Lower leg skin (tissue), 4 donors: ENCODE results near the gene LZTFL1. TPM values are rescaled to one million over a fixed set of nuclear protein-coding genes. Genes with fewer than 3 reads are reported as not detected.

Experiments used
- DNase-seq, 2 donors: peaks; one replicate each; pipeline ENCODE4 v3.0.0-alpha.2; 2019; ENCODE audit warnings: low spot score in 2 of 2
- H3K4me3 ChIP-seq: fragments of 200-600 bp; sonication (generic); 2 replicates; pipeline ENCODE4 v1.5.1; 2017; ENCODE audit warnings: mild to moderate bottlenecking, low read depth; ENCODE audit not compliant: poor library complexity, severe bottlenecking
- POLR2A ChIP-seq, 2 donors: fragments of 450-650 bp; IDR thresholded peaks; one replicate each; pipeline ENCODE4 v1.6.1; 2016 to 2017; ENCODE audit warnings: antibody characterized with exemption in 2 of 2, mild to moderate bottlenecking in 1 of 2, moderate library complexity in 1 of 2
- WGBS, 2 donors: methylation state at CpG; one replicate each; pipeline ENCODE4 v1.1.5; 2018; 5-methylcytosine and 5-hydroxymethylcytosine counted together
- intact Hi-C: fragments of 100-400 bp; cut with DNase I; formaldehyde crosslinking; loops from one replicate; pipeline ENCODE4 v1.15.0; 2023; ENCODE audit warnings: low total_unique reads
- total RNA-seq, 4 donors: library from RNA; depleted of rRNA; stranded (reverse); fragments of >200 nt; gene quantifications; one replicate each; pipeline ENCODE4 v1.1.0, GENCODE V29; 2016
- TF ChIP-seq, protein P1 (sequence below), 3 donors: fragments of 450-650 bp; IDR thresholded peaks; one replicate each; pipeline ENCODE4 v1.5.1; 2016; ENCODE audit warnings: antibody characterized with exemption in 3 of 3, mild to moderate bottlenecking in 3 of 3, moderate library complexity in 2 of 3

Gene LZTFL1
- total RNA-seq, 4 donors from 2014 or later, result 15.2 to 24.1 (median 18.5) TPM

DNA sequence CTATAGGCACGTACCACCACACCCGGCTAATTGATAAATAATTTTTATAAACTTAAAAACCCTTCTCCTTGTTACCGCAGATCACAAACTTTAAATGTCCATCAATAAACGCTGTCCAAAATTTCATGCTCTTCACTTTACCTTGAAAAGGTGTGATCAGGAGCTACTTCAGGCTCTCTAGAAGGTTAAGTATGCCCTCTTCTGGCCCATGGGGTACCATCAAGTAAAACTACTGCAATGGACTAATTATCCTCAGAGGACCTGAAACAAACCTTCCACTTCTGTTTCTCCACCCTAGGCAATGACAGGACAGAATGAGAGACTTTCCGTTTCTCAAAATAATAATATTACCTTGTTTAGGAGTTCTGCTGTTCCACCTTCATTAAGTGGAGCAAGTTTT lies 9.2 kb downstream of the LZTFL1 start:
- no peak overlapping the region for H3K4me3 ChIP-seq
- intact Hi-C loops, result no loop called here
- TF ChIP-seq, protein P1, sequence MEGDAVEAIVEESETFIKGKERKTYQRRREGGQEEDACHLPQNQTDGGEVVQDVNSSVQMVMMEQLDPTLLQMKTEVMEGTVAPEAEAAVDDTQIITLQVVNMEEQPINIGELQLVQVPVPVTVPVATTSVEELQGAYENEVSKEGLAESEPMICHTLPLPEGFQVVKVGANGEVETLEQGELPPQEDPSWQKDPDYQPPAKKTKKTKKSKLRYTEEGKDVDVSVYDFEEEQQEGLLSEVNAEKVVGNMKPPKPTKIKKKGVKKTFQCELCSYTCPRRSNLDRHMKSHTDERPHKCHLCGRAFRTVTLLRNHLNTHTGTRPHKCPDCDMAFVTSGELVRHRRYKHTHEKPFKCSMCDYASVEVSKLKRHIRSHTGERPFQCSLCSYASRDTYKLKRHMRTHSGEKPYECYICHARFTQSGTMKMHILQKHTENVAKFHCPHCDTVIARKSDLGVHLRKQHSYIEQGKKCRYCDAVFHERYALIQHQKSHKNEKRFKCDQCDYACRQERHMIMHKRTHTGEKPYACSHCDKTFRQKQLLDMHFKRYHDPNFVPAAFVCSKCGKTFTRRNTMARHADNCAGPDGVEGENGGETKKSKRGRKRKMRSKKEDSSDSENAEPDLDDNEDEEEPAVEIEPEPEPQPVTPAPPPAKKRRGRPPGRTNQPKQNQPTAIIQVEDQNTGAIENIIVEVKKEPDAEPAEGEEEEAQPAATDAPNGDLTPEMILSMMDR (IDR thresholded peaks at IDR 0.05), result no peak
- TF ChIP-seq POLR2A (IDR thresholded peaks at IDR 0.05), result no peak
- no peak for DNase-seq
- 90 to 94% methylated on average over 5 of the region's 5 CpGs for WGBS, 2 donors

DNA sequence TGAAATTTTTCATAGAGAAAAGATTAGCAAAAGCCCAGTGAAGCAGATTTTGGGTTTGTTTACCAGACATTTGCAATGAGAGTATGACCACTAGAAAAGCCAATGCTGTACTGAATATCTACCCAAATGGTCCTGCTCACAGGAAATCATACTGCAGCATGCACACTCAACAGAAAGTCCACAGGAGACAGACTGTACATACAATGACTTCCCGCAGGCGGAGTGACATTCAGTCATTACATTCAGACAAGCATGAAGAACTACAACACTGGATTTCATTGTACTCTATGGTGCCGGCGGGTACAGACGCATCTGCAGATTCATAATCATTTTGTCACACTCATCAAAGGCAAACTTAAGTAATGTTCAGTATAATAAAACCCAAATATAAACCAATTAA lies 11.8 kb downstream of the LZTFL1 start:
- DNase-seq, result no peak
- intact Hi-C loops, result no loop called here
- WGBS, 2 donors, result 73 to 95% methylated on average over 5 of the region's 5 CpGs
- TF ChIP-seq, protein P1 (IDR thresholded peaks at IDR 0.05), result no peak
- no peak for TF ChIP-seq POLR2A (IDR thresholded peaks at IDR 0.05)
- no peak overlapping the region for H3K4me3 ChIP-seq

DNA sequence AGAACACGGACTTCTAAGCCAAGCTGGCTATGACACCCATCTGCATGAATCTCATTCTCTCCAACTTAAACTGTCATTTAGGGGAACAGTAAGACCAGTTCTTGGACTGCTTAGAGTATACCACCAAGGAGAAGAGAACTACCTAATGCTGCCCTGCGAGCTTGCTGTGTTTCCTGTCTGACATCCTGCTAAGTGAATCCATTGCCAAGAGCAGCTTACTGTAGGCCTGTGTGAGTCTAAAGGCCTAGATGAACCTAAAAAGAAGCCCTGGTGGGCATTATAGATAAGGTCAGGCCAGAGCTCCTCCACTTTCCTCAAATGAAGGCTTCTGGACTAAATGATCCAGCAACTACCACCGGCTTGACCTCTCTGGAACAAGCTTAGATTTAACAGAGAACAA lies 15.0 kb downstream of the LZTFL1 start:
- intact Hi-C loops, result no loop called here
- no peak overlapping the region for H3K4me3 ChIP-seq
- TF ChIP-seq, protein P1 (IDR thresholded peaks at IDR 0.05), result no peak
- TF ChIP-seq POLR2A (IDR thresholded peaks at IDR 0.05), result no peak
- no peak for DNase-seq
- WGBS, 2 donors, result 88 to 96% methylated on average over 3 of the region's 3 CpGs

DNA sequence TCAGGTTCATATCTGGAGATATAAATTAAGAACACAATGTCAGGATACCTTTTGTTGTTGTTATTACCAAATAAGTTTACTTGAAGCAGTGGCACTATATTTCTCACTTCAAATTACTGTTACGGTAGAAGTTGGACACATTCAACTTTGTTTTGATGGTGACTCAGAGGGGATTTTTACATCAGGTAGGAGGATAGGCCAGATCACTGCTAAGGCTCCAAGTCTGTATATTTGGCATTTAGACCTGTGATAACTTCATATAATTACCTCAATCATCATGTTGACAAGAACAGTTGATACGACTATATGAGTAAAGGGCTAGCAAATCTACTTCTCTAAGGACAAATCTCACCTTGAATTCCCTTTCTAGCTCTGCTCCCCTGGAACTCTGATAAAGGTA lies 15.6 kb downstream of the LZTFL1 start:
- intact Hi-C loops, result no loop called here
- no peak for DNase-seq
- H3K4me3 ChIP-seq, result no peak overlapping the region
- no peak for TF ChIP-seq POLR2A (IDR thresholded peaks at IDR 0.05)
- TF ChIP-seq, protein P1 (IDR thresholded peaks at IDR 0.05), result no peak
- 45 to 47% methylated on average over 2 of the region's 2 CpGs for WGBS, 2 donors

DNA sequence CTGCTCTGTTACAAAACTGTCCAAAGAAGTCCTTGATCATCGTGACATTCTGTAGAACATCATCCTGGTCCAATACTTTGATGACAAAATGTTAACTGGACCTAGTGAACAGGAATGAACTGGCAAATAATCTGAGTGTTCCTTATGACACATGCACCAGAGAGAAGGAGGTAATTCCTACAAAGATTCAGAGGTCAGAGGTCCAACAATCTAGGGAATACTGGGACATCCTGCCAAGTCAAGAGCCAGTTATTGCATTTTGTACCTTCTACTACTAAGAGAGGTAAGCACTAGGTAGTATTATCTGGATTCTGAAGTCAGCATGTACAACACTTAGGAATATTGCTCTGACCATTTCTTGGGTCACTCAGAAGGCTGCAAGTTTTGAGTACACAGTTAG lies 20.8 kb downstream of the LZTFL1 start:
- intact Hi-C loops, result no loop called here
- WGBS, 2 donors, result 92 to 100% methylated on average over 1 of the region's 1 CpG
- DNase-seq, result no peak
- H3K4me3 ChIP-seq, result no peak overlapping the region
- TF ChIP-seq, protein P1 (IDR thresholded peaks at IDR 0.05), result no peak
- TF ChIP-seq POLR2A (IDR thresholded peaks at IDR 0.05), result no peak

DNA sequence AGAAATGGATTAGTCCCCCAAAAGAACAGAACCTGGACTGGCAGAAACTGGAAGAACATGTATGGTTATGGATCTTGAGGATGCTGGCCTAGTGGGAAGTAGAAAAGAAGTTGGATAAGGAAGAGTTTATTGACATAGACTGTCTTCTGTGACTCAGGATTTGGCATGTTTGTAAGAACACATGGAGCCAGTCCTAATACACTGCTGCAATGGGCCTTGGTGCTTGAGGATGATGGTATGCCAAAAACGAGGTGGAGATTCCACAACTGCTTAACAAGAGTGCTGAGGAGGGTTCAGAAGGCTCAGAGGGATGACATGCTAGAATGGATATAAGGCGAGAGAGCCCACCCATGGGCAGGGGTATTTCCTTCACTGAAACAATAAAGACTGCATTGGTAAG lies 22.4 kb downstream of the LZTFL1 start:
- intact Hi-C loops, result no loop called here
- WGBS, 2 donors, result 68 to 72% methylated on average over 2 of the region's 2 CpGs
- no peak for TF ChIP-seq POLR2A (IDR thresholded peaks at IDR 0.05)
- TF ChIP-seq, protein P1 (IDR thresholded peaks at IDR 0.05), result no peak
- no peak for DNase-seq
- H3K4me3 ChIP-seq, result no peak overlapping the region
